Uterine smooth muscle cell (primary cell): ENCODE results near the gene ACTR3. TPM values are rescaled to one million over a fixed set of nuclear protein-coding genes. Genes with fewer than 3 reads are reported as not detected.

Experiments used
- total RNA-seq: library from RNA; depleted of rRNA; stranded (reverse); fragments of >200 nt; gene quantifications from 2 replicates; pipeline ENCODE4 v1.2.3, GENCODE V29; 2014

The ACTR3 gene
- 367 and 472 TPM in 2 replicates for total RNA-seq

DNA sequence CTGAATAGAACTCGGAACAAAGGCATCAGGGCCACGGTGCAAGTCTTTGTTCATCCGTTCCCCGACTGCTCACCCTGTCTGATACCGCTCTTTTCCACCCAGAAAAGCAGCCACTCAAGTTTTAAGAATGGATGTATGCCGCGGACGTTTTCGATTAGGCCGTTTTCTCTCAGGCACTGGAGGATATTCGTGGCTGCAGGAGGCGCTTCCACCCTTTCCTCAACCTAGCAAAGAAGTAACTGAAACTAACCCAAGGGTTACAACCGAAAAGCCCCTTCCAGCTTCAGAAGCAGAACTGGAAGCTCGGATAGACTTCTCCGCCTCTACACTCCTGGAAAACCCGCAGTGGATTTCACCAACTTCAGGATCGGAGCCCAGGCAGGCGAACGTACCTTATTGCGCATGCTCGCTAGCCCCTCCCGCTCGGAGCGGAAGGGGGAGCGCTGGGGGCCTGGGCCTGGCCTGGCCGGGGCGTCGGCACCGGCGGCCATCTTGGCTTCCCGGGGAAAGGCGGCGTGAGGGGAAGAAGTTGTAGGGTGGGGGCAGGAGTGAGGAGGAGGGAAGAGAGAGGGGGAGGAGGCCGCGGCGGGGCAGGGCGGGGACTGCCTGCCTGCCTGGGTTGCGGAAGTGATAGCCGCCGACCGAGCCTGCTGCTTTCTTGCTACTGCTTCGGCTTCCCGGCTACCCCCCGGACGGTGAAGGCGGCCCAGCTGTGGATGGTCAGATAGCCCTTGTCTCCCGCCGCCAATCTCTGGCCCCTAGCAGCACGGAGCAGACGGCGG is at the start of gene ACTR3:
Gene ACTR3 (plus strand): TSS at position 619 of the 782 bp plus-strand sequence. CDS start 191 bp downstream, outside the sequence.

Other genes with a start within 250 kb of the ACTR3 start
- gene SLC35F5, start 133.4 kb upstream of the ACTR3 start, total RNA-seq = 140 and 203 TPM in 2 replicates